ENCODE data around the gene NHSL2.

The NHSL2 gene

GRCh38 chrX:72062916-72063315 lies 152.3 kb downstream of the NHSL2 start:
- no peak for DNase-seq (ENCODE audit: insufficient read length, low spot score)
- no peak for TF ChIP-seq CTCF (IDR thresholded peaks at IDR 0.05; ENCODE audit: insufficient read depth, missing control alignments)
- no peak for FAIRE-seq

GRCh38 chrX:72069350-72070160 lies 158.9 kb downstream of the NHSL2 start:
- DNase-seq (ENCODE audit: insufficient read length, low spot score) (no peak), FAIRE-seq (no peak)

GRCh38 chrX:72071213-72071612 lies 160.6 kb downstream of the NHSL2 start:
- FAIRE-seq: no peak
- no peak for DNase-seq (ENCODE audit: insufficient read length, low spot score)
- TF ChIP-seq CTCF (IDR thresholded peaks at IDR 0.05; ENCODE audit: insufficient read depth, missing control alignments): no peak

More at GRCh38 chrX:72069350-72070160, 158.9 kb downstream of the NHSL2 start:
- TF ChIP-seq CTCF (IDR thresholded peaks at IDR 0.05; ENCODE audit: insufficient read depth, missing control alignments): no peak

- TF ChIP-seq CTCF (IDR thresholded peaks at IDR 0.05; ENCODE audit: insufficient read depth, missing control alignments): no peak
- FAIRE-seq (no peak), DNase-seq (ENCODE audit: insufficient read length, low spot score) (no peak)
These were observed 163.0 kb downstream of the NHSL2 start for GRCh38 chrX:72073633-72074032.

GRCh38 chrX:72078411-72078810 lies 167.8 kb downstream of the NHSL2 start:
- DNase-seq (ENCODE audit: insufficient read length, low spot score) (no peak), FAIRE-seq (no peak)
- TF ChIP-seq CTCF (IDR thresholded peaks at IDR 0.05; ENCODE audit: insufficient read depth, missing control alignments): no peak

GRCh38 chrX:72079607-72080006 lies 169.0 kb downstream of the NHSL2 start:
- FAIRE-seq: no peak
- no peak for TF ChIP-seq CTCF (IDR thresholded peaks at IDR 0.05; ENCODE audit: insufficient read depth, missing control alignments)
- DNase-seq (ENCODE audit: insufficient read length, low spot score): no peak

GRCh38 chrX:72080150-72080549 lies 169.5 kb downstream of the NHSL2 start:
- no peak for TF ChIP-seq CTCF (IDR thresholded peaks at IDR 0.05; ENCODE audit: insufficient read depth, missing control alignments)
- DNase-seq (ENCODE audit: insufficient read length, low spot score): no peak
- FAIRE-seq: no peak
